Measurements from ENCODE around the gene IL18.
"Not testable (repeated sequence)": the region's sequence is repeated elsewhere in the genome, so short reads cannot be mapped to it uniquely, and the experiment has no call there.

Gene IL18

GRCh38 chr11:112172362-112172994 lies 8.6 kb upstream of the IL18 start:
- no peak for DNase-seq (ENCODE audit: low read depth in 2 of 2)

- DNase-seq (ENCODE audit: low read depth in 2 of 2) = no peak
Observed at GRCh38 chr11:112167145-112167544, 3.3 kb upstream of the IL18 start, which contains the start of gene TEX12. Gene TEX12 (plus strand): TSS chr11:112167372. CDS start chr11:112169269, 1,897 bp downstream.

- no peak for DNase-seq (ENCODE audit: low read depth in 2 of 2)
Observed at GRCh38 chr11:112166562-112166961, 2.7 kb upstream of the IL18 start.

GRCh38 chr11:112165049-112165448 lies 1.2 kb upstream of the IL18 start:
- no peak for DNase-seq (ENCODE audit: low read depth in 2 of 2)

GRCh38 chr11:112162761-112163546 lies 940 bp downstream of the IL18 start:
- no peak for DNase-seq (ENCODE audit: low read depth in 2 of 2)

- not testable (repeated sequence) for DNase-seq (ENCODE audit: low read depth in 2 of 2)
Observed at GRCh38 chr11:112162200-112162599, 1.7 kb downstream of the IL18 start.

- DNase-seq (ENCODE audit: low read depth in 2 of 2) = no peak
Observed at GRCh38 chr11:112161012-112161411, 2.9 kb downstream of the IL18 start.

- no peak for DNase-seq (ENCODE audit: low read depth in 2 of 2)
Observed at GRCh38 chr11:112160091-112160848, 3.6 kb downstream of the IL18 start.

GRCh38 chr11:112159098-112160065 lies 4.5 kb downstream of the IL18 start:
- DNase-seq (ENCODE audit: low read depth in 2 of 2) = no peak

- DNase-seq (ENCODE audit: low read depth in 2 of 2) = no peak
Observed at GRCh38 chr11:112156956-112157766, 6.7 kb downstream of the IL18 start.

GRCh38 chr11:112156153-112156955 lies 7.5 kb downstream of the IL18 start:
- DNase-seq (ENCODE audit: low read depth in 2 of 2) = no peak

- no peak for DNase-seq (ENCODE audit: low read depth in 2 of 2)
Observed at GRCh38 chr11:112150517-112150916, 13.4 kb downstream of the IL18 start.

- DNase-seq (ENCODE audit: low read depth in 2 of 2) = no peak
Observed at GRCh38 chr11:112143597-112143996, 20.3 kb downstream of the IL18 start.

GRCh38 chr11:112134473-112134872 lies 29.4 kb downstream of the IL18 start:
- DNase-seq (ENCODE audit: low read depth in 2 of 2) = no peak

- no peak for DNase-seq (ENCODE audit: low read depth in 2 of 2)
Observed at GRCh38 chr11:112132737-112133136, 31.2 kb downstream of the IL18 start.

- no peak for DNase-seq (ENCODE audit: low read depth in 2 of 2)
Observed at GRCh38 chr11:112129656-112130055, 34.2 kb downstream of the IL18 start.

- no peak for DNase-seq (ENCODE audit: low read depth in 2 of 2)
Observed at GRCh38 chr11:112128483-112129121, 35.3 kb downstream of the IL18 start.

GRCh38 chr11:112127056-112127455 lies 36.8 kb downstream of the IL18 start:
- DNase-seq (ENCODE audit: low read depth in 2 of 2) = no peak

GRCh38 chr11:112123129-112123528 lies 40.8 kb downstream of the IL18 start:
- DNase-seq (ENCODE audit: low read depth in 2 of 2) = no peak

Data from stimulated activated CD4-positive, alpha-beta T cell treated with anti-CD3 and anti-CD28 coated beads, Interleukin-15, amount 100 ng/mL, for 48 hours (primary cell).